HEK293 (cell line): ENCODE results near the gene CNTNAP4.

ENCODE experiments used
- CTCF ChIA-PET: fragments of 350-600 bp; formaldehyde crosslinking; extraction: SDS; loops from one replicate; lab custom pipeline; 2021; ENCODE audit warnings: antibody characterized with exemption; lab: Yijun Ruan, JAX
- POLR2A ChIA-PET: fragments of 300-600 bp; formaldehyde crosslinking; extraction: SDS; loops from one replicate; lab custom pipeline; 2020; ENCODE audit warnings: antibody characterized with exemption, inconsistent platforms; lab: Yijun Ruan, JAX
- H3K27ac ChIP-seq: fragments of 200-500 bp; sonication (Bioruptor generic); 2 replicates; pipeline ENCODE4 v1.5.1; 2014; ENCODE audit warnings: low read depth, low read length, control low read depth, inconsistent platforms; ENCODE audit errors: extremely low read depth
- H3K36me3 ChIP-seq, 2 experiments: fragments of 200-500 bp in 1 of 2; sonication (Bioruptor generic) in 1 of 2; 1 replicate in 1 of 2; 2 replicates in 1 of 2; pipeline ENCODE4 v1.5.1; 2014 to 2017; ENCODE audit warnings: inconsistent platforms in 2 of 2, low read length in 2 of 2; ENCODE audit not compliant: control insufficient read depth in 2 of 2, insufficient read depth in 1 of 2
- H3K4me1 ChIP-seq: fragments of 200-500 bp; sonication (Bioruptor generic); 2 replicates; pipeline ENCODE4 v1.5.1; 2014; ENCODE audit warnings: mild to moderate bottlenecking, low read length, inconsistent platforms; ENCODE audit not compliant: control insufficient read depth, insufficient read depth
- H3K4me3 ChIP-seq: 2 replicates; pipeline ENCODE4 v1.5.1; 2011; ENCODE audit warnings: low read depth, mild to moderate bottlenecking, control low read depth, low read length, moderate library complexity
- H3K9me3 ChIP-seq: fragments of 200-500 bp; sonication (Bioruptor generic); 2 replicates; pipeline ENCODE4 v1.5.1; 2014; ENCODE audit warnings: low read depth, low read length, inconsistent platforms; ENCODE audit not compliant: control insufficient read depth, insufficient read depth
- HOXA7 ChIP-seq: sonication (generic); formaldehyde crosslinking; IDR thresholded peaks from 2 replicates; pipeline ENCODE4 v1.8.1; 2022; ENCODE audit warnings: missing genetic modification reagents, borderline replicate concordance
- SCRT1 ChIP-seq: fragments of 450-650 bp; formaldehyde crosslinking; IDR thresholded peaks from 2 replicates; pipeline ENCODE4 v1.5.1; 2016; ENCODE audit warnings: missing biosample characterization, missing genetic modification characterization, borderline replicate concordance
- ZBTB10 ChIP-seq: fragments of 450-650 bp; formaldehyde crosslinking; IDR thresholded peaks from 2 replicates; pipeline ENCODE4 v1.5.1; 2016; ENCODE audit warnings: missing biosample characterization, missing genetic modification characterization
- ZBTB26 ChIP-seq: fragments of 450-650 bp; formaldehyde crosslinking; optimal IDR thresholded peaks from 2 replicates; pipeline ENCODE3; 2016; ENCODE audit warnings: missing biosample characterization, mild to moderate bottlenecking, missing genetic modification characterization
- ZEB2 ChIP-seq: fragments of 450-650 bp; formaldehyde crosslinking; IDR thresholded peaks from 2 replicates; pipeline ENCODE4 v1.5.1; 2016; ENCODE audit warnings: missing biosample characterization, missing genetic modification characterization
- ZFHX2 ChIP-seq: fragments of 450-650 bp; formaldehyde crosslinking; conservative IDR thresholded peaks from 2 replicates; pipeline ENCODE4 v1.5.1; 2016; ENCODE audit warnings: missing biosample characterization, missing genetic modification characterization
- ZFP41 ChIP-seq: fragments of 450-650 bp; formaldehyde crosslinking; IDR thresholded peaks from 2 replicates; pipeline ENCODE4 v1.5.1; 2016; ENCODE audit warnings: missing biosample characterization, missing genetic modification characterization, borderline replicate concordance
- ZNF202 ChIP-seq: fragments of 450-650 bp; formaldehyde crosslinking; IDR thresholded peaks from 2 replicates; pipeline ENCODE4 v1.5.1; 2016; ENCODE audit warnings: missing biosample characterization, missing genetic modification characterization, borderline replicate concordance
- ZNF302 ChIP-seq: fragments of 450-650 bp; formaldehyde crosslinking; IDR thresholded peaks from 2 replicates; pipeline ENCODE4 v1.5.1; 2016; ENCODE audit warnings: missing biosample characterization, missing genetic modification characterization, low read depth
- ZNF354C ChIP-seq: fragments of 450-650 bp; formaldehyde crosslinking; IDR thresholded peaks from 2 replicates; pipeline ENCODE4 v1.5.1; 2016; ENCODE audit warnings: missing biosample characterization, missing genetic modification characterization, low read depth, borderline replicate concordance
- ZNF404 ChIP-seq: fragments of 450-650 bp; formaldehyde crosslinking; IDR thresholded peaks from 2 replicates; pipeline ENCODE4 v1.5.1; 2017; ENCODE audit warnings: missing biosample characterization, missing genetic modification characterization
- ZNF513 ChIP-seq: fragments of 450-650 bp; IDR thresholded peaks from 2 replicates; pipeline ENCODE4 v1.5.1; 2018; ENCODE audit warnings: missing biosample characterization, missing genetic modification characterization
- ZNF555 ChIP-seq: fragments of 450-650 bp; formaldehyde crosslinking; conservative IDR thresholded peaks from 2 replicates; pipeline ENCODE4 v1.5.1; 2017; ENCODE audit warnings: missing biosample characterization, mild to moderate bottlenecking, missing genetic modification characterization, inconsistent platforms
- ZNF558 ChIP-seq: fragments of 450-650 bp; formaldehyde crosslinking; IDR thresholded peaks from 2 replicates; pipeline ENCODE4 v1.5.1; 2016; ENCODE audit warnings: missing biosample characterization, missing genetic modification characterization
- ZNF639 ChIP-seq: fragments of 450-650 bp; formaldehyde crosslinking; IDR thresholded peaks from 2 replicates; pipeline ENCODE4 v1.5.1; 2016; ENCODE audit warnings: missing biosample characterization, missing genetic modification characterization
- ZNF645 ChIP-seq: fragments of 450-650 bp; formaldehyde crosslinking; IDR thresholded peaks from 2 replicates; pipeline ENCODE4; 2016; ENCODE audit warnings: missing biosample characterization, missing genetic modification characterization
- ZNF785 ChIP-seq: fragments of 450-650 bp; formaldehyde crosslinking; IDR thresholded peaks from 2 replicates; pipeline ENCODE4 v1.5.1; 2016; ENCODE audit warnings: missing biosample characterization, missing genetic modification characterization
- TF ChIP-seq, protein P1 (sequence below): fragments of 450-650 bp; formaldehyde crosslinking; IDR thresholded peaks from 2 replicates; pipeline ENCODE4 v1.5.1; 2016; ENCODE audit warnings: missing biosample characterization, missing genetic modification characterization
- TF ChIP-seq, protein P2 (sequence below): fragments of 450-650 bp; formaldehyde crosslinking; IDR thresholded peaks from 2 replicates; pipeline ENCODE4 v1.5.1; 2016; ENCODE audit warnings: missing biosample characterization, missing genetic modification characterization

Gene CNTNAP4

GRCh38 chr16:76511203-76511602 is 234.0 kb downstream of the CNTNAP4 start:
- H3K4me3 ChIP-seq, result no peak overlapping the region
- no peaks in the 10 kb centered on the region for H3K4me1 ChIP-seq
- CTCF ChIA-PET, result no interaction called here
- no peak overlapping the region for H3K27ac ChIP-seq
- TF ChIP-seq ZBTB26 (tag by site-specific recombination) (no peak), ZFHX2 (no peak), ZFP41 (no peak)
- H3K9me3 ChIP-seq, result no peaks in the 10 kb centered on the region
- H3K36me3 ChIP-seq, result no peaks in the 10 kb centered on the region
- POLR2A ChIA-PET, result no interaction called here

DNA sequence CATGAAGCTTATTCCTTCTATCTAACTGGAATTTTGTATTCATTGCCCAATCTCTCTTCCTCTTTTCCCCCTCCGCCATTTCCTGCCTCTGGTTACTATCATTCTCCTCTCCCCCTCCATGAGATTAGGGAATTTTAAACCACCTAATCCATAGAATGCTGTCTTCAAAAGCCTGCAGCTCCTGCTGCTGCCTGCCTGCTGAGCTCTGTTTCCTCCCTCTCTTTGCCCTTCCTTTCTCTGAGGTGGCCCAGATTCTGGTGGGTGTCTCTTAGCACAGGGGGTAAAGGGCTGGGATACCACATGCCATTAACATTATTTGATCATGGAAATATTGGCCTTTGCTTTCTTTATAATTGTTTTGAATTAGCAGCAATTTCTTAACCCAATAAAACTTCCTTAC is 241.6 kb downstream of the CNTNAP4 start:
- Histone ChIP-seq H3K9me3 (no peaks in the 10 kb centered on the region), H3K36me3 (no peaks in the 10 kb centered on the region), H3K4me1 (no peaks in the 10 kb centered on the region), H3K27ac (no peak overlapping the region), H3K4me3 (no peak overlapping the region)
- ChIA-PET POLR2A (no interaction called here), CTCF (no interaction called here)
- TF ChIP-seq ZEB2 (no peak), ZNF302 (no peak), ZNF404 (tag by site-specific recombination) (no peak), ZNF555 (tag by site-specific recombination) (no peak), ZBTB10 (tag by site-specific recombination) (no peak), ZNF639 (tag by site-specific recombination) (no peak), SCRT1 (tag by site-specific recombination) (no peak), ZNF785 (tag by site-specific recombination) (no peak), ZNF513 (tag by site-specific recombination) (no peak), ZNF202 (no peak), ZNF558 (tag by site-specific recombination) (no peak), ZNF645 (tag by site-specific recombination) (no peak), HOXA7 (no peak), ZNF354C (tag by site-specific recombination) (no peak)
- TF ChIP-seq, protein P1, sequence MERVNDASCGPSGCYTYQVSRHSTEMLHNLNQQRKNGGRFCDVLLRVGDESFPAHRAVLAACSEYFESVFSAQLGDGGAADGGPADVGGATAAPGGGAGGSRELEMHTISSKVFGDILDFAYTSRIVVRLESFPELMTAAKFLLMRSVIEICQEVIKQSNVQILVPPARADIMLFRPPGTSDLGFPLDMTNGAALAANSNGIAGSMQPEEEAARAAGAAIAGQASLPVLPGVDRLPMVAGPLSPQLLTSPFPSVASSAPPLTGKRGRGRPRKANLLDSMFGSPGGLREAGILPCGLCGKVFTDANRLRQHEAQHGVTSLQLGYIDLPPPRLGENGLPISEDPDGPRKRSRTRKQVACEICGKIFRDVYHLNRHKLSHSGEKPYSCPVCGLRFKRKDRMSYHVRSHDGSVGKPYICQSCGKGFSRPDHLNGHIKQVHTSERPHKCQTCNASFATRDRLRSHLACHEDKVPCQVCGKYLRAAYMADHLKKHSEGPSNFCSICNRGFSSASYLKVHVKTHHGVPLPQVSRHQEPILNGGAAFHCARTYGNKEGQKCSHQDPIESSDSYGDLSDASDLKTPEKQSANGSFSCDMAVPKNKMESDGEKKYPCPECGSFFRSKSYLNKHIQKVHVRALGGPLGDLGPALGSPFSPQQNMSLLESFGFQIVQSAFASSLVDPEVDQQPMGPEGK (tag by site-specific recombination), result no peak
- TF ChIP-seq, protein P2, sequence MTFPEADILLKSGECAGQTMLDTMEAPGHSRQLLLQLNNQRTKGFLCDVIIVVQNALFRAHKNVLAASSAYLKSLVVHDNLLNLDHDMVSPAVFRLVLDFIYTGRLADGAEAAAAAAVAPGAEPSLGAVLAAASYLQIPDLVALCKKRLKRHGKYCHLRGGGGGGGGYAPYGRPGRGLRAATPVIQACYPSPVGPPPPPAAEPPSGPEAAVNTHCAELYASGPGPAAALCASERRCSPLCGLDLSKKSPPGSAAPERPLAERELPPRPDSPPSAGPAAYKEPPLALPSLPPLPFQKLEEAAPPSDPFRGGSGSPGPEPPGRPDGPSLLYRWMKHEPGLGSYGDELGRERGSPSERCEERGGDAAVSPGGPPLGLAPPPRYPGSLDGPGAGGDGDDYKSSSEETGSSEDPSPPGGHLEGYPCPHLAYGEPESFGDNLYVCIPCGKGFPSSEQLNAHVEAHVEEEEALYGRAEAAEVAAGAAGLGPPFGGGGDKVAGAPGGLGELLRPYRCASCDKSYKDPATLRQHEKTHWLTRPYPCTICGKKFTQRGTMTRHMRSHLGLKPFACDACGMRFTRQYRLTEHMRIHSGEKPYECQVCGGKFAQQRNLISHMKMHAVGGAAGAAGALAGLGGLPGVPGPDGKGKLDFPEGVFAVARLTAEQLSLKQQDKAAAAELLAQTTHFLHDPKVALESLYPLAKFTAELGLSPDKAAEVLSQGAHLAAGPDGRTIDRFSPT (tag by site-specific recombination), result no peak
